Right lobe of liver (tissue), 4 donors: ENCODE measurements around the gene ZNF408.

Experiments used
- CTCF ChIP-seq, 4 donors: fragments of 200-600 bp in 3 of 4; fragments of 450-650 bp in 1 of 4; IDR thresholded peaks; one replicate each; pipeline versions ENCODE4 v1.5.1 to v1.8.0; 2016 to 2022; ENCODE audit warnings: antibody characterized with exemption in 4 of 4, mild to moderate bottlenecking in 2 of 4
- POLR2A ChIP-seq: fragments of 450-650 bp; IDR thresholded peaks from one replicate; pipeline ENCODE4 v1.6.1; 2017; ENCODE audit warnings: antibody characterized with exemption, mild to moderate bottlenecking
- donor health status: DM: no; HTN: no; CAD: no.
- donor health status: DM: no; HTN: no; CAD: no.
- donor health status: DM: no; HTN: yes; CAD: no.

- TF ChIP-seq CTCF (IDR thresholded peaks at IDR 0.05), result no peak
- TF ChIP-seq POLR2A, result no peak
Observed at GRCh38 chr11:46705070-46705688, 4.3 kb downstream of the ZNF408 start.
